K562 (cell line): ENCODE measurements around the gene GKN1. TPM values are rescaled to one million over a fixed set of nuclear protein-coding genes. Genes with fewer than 3 reads are reported as not detected.

Source experiments
- ATAC-seq: fragments of 200-7000 bp; cut with Tn5 transposase; 3 replicates; pipeline ENCODE4 v1.9.1; 2020; ENCODE audit warnings: moderate library complexity
- BruUV-seq: library from RNA; stranded (reverse); fragments of 400-500 nt; replicated peaks from 2 replicates; lab custom pipeline; 2021; lab: Mats Ljungman, UMichigan
- CTCF ChIA-PET: fragments of 300-600 bp; formaldehyde crosslinking; extraction: SDS; loops from one replicate; lab custom pipeline; 2021; ENCODE audit warnings: low intra/inter-chr PET ratio; lab: Yijun Ruan, JAX
- POLR2A ChIA-PET: fragments of 300-600, 350-650 bp; sonication (Branson Sonifier 250); formaldehyde crosslinking; extraction: SDS; loops from one replicate; lab custom pipeline; 2021; ENCODE audit warnings: antibody characterized with exemption, inconsistent platforms; lab: Yijun Ruan, JAX
- DNase-seq, 4 experiments: peaks; one replicate each; pipeline versions ENCODE4 v3.0.0 to v3.0.0-alpha.2; 2011 to 2018; ENCODE audit warnings: low spot score in 3 of 4, mixed read lengths in 3 of 4; ENCODE audit errors: extremely low read depth in 1 of 4
- FAIRE-seq: peaks from 2 replicates; lab custom pipeline; 2011; peaks lifted over from hg19 to GRCh38; lab: Jason Lieb, UNC
- H2AFZ ChIP-seq: 2 replicates; pipeline ENCODE4 v1.6.0; 2011; ENCODE audit warnings: low read depth, low read length, control low read depth, inconsistent platforms
- H3K27ac ChIP-seq: fragments of 200-600 bp; 3 replicates; pipeline ENCODE4 v1.8.0; 2011; ENCODE audit warnings: low read depth, mild to moderate bottlenecking, control low read depth, inconsistent platforms, low read length, moderate library complexity, mixed read lengths; ENCODE audit errors: extremely low read depth
- H3K27me3 ChIP-seq, 2 experiments: fragments of 300-600 bp in 1 of 2; 2 replicates in 1 of 2; 3 replicates in 1 of 2; pipeline versions ENCODE4 v1.6.0 to v1.8.0; 2011; ENCODE audit warnings: inconsistent platforms in 2 of 2, low read length in 2 of 2, mild to moderate bottlenecking in 1 of 2, mixed read lengths in 1 of 2, moderate library complexity in 1 of 2; ENCODE audit not compliant: control insufficient read depth in 2 of 2, insufficient read depth in 2 of 2
- H3K36me3 ChIP-seq: fragments of 300-600 bp; 3 replicates; pipeline ENCODE4 v1.8.0; 2011; ENCODE audit warnings: mild to moderate bottlenecking, low read length, inconsistent platforms; ENCODE audit not compliant: control insufficient read depth, insufficient read depth
- H3K4me1 ChIP-seq, 2 experiments: fragments of 200-600 bp in 1 of 2; replicated peaks in 1 of 2; 2 replicates in 1 of 2; 3 replicates in 1 of 2; pipeline versions ENCODE4 v1.5.1 to v1.8.0; 2011; ENCODE audit warnings: inconsistent platforms in 2 of 2, low read length in 2 of 2, mild to moderate bottlenecking in 1 of 2, mixed read lengths in 1 of 2, moderate library complexity in 1 of 2; ENCODE audit not compliant: control insufficient read depth in 2 of 2, insufficient read depth in 2 of 2
- H3K4me2 ChIP-seq: 2 replicates; pipeline ENCODE4 v1.6.1; 2011; ENCODE audit warnings: low read length, control low read depth, inconsistent platforms, mixed read lengths; ENCODE audit not compliant: insufficient read depth
- H3K4me3 ChIP-seq: fragments of 200-600 bp; sonication (generic), shearing (Covaris generic); 2 replicates; pipeline ENCODE4 v1.5.1; 2016; ENCODE audit warnings: control low read depth, inconsistent platforms
- H3K79me2 ChIP-seq: fragments of 200-600 bp; 3 replicates; pipeline ENCODE4 v1.8.0; 2011; ENCODE audit warnings: low read length, inconsistent platforms; ENCODE audit not compliant: control insufficient read depth, insufficient read depth
- H3K9ac ChIP-seq, 2 experiments: 2 replicates each; pipeline versions ENCODE4 v1.6.0 to v1.6.1; 2011; ENCODE audit warnings: low read depth in 2 of 2, low read length in 2 of 2, control low read depth in 1 of 2, inconsistent platforms in 1 of 2, mild to moderate bottlenecking in 1 of 2, mixed read lengths in 1 of 2; ENCODE audit not compliant: insufficient read depth in 1 of 2
- H3K9me1 ChIP-seq: one replicate; pipeline ENCODE4 v1.6.0; 2011; ENCODE audit warnings: inconsistent platforms, mild to moderate bottlenecking, low read length, moderate library complexity; ENCODE audit not compliant: control insufficient read depth, insufficient read depth
- H3K9me3 ChIP-seq: replicated peaks from 2 replicates; pipeline ENCODE4 v1.5.1; 2011; ENCODE audit warnings: low read depth, low read length, inconsistent platforms; ENCODE audit not compliant: control insufficient read depth, insufficient read depth
- H4K20me1 ChIP-seq: replicated peaks from 2 replicates; pipeline ENCODE4 v1.6.1; 2011; ENCODE audit warnings: low read length, inconsistent platforms, mixed read lengths; ENCODE audit not compliant: control insufficient read depth, insufficient read depth
- BACH1 ChIP-seq: fragments of 200-800 bp; sonication (Bioruptor generic); IDR thresholded peaks from 2 replicates; pipeline ENCODE4 v1.6.1; 2016; ENCODE audit warnings: missing genetic modification characterization, missing compliant biosample characterization
- CEBPG ChIP-seq, 3 experiments: fragments of 200-800 bp in 1 of 3; sonication (Bioruptor generic) in 1 of 3; sonication (generic) in 1 of 3; formaldehyde crosslinking in 1 of 3; IDR thresholded peaks in 2 of 3; conservative IDR thresholded peaks in 1 of 3; 2 replicates each; pipeline versions ENCODE4 v1.6.1 to v1.8.0; 2016 to 2022; ENCODE audit warnings: missing compliant biosample characterization in 2 of 3, missing genetic modification characterization in 2 of 3, mild to moderate bottlenecking in 1 of 3, missing genetic modification reagents in 1 of 3
- EP400 ChIP-seq: fragments of 450-650 bp; IDR thresholded peaks from 2 replicates; pipeline ENCODE4 v1.6.1; 2017; ENCODE audit warnings: antibody characterized with exemption, mild to moderate bottlenecking, moderate library complexity
- HNRNPL ChIP-seq: fragments of 200-400 bp; formaldehyde crosslinking; IDR thresholded peaks from 2 replicates; pipeline ENCODE4 v1.6.1; 2017; ENCODE audit warnings: low read depth, mild to moderate bottlenecking, low read length
- SMAD1 ChIP-seq: fragments of 150-350 bp; IDR thresholded peaks from 2 replicates; pipeline ENCODE4 v1.6.1; 2014; ENCODE audit warnings: low read length, low read depth; ENCODE audit not compliant: partially characterized antibody
- ZNF282 ChIP-seq: sonication (generic); formaldehyde crosslinking; IDR thresholded peaks from 2 replicates; pipeline ENCODE4 v1.8.1; 2023; ENCODE audit warnings: missing genetic modification reagents
- ZNF311 ChIP-seq: fragments of 250-450 bp; sonication (Bioruptor Pico); IDR thresholded peaks from 2 replicates; pipeline ENCODE4 v1.4.0; 2020; ENCODE audit warnings: mild to moderate bottlenecking, moderate library complexity
- WGBS: fragments of 100-300 bp; shearing (Covaris generic); methylation state at CpG from one replicate; pipeline ENCODE4 v1.1.6; 2016; ENCODE audit warnings: low coverage, mixed read lengths; ENCODE audit not compliant: insufficient coverage; ENCODE audit errors: missing lambda C conversion rate; 5-methylcytosine and 5-hydroxymethylcytosine counted together
- in situ Hi-C: fragments of 300-500 bp; cut with MboI; formaldehyde crosslinking; loops from 4 replicates; pipeline ENCODE4 v1.15.0; 2018; ENCODE audit warnings: inconsistent platforms, mixed read lengths
- intact Hi-C: fragments of 100-400 bp; cut with micrococcal nuclease; formaldehyde crosslinking; loops from 2 replicates; pipeline ENCODE4 v1.14.2; 2022
- polyA plus RNA-seq, 8 experiments: library from polyadenylated mRNA; depleted of rRNA in 4 of 8; stranded (reverse) in 5 of 8; unstranded in 3 of 8; fragments of >200 nt; fragmentation: Nextera tagmentation in 2 of 8; fragmentation: Illumina TruSeq in 1 of 8; extraction: Ambion mirVana in 2 of 8; extraction: Trizol in 1 of 8; gene quantifications; 2 replicates each; pipeline versions ENCODE4 v1.2.1 to v1.2.3, GENCODE V29; 2011 to 2014; ENCODE audit warnings: inconsistent platforms in 1 of 8, missing spikeins in 1 of 8
- total RNA-seq, 7 experiments: library from RNA; depleted of rRNA in 6 of 7; stranded (reverse); fragments of >200 nt in 6 of 7; fragmentation: Illumina TruSeq in 2 of 7; extraction: Trizol in 2 of 7; gene quantifications; 2 replicates each; pipeline versions ENCODE4 v1.2.1 to v1.2.3, GENCODE V29; 2011 to 2021; ENCODE audit warnings: low replicate concordance in 1 of 7

The GKN1 gene
- total and polyA plus RNA-seq, 9 of the 15 experiments (the other 6 are each of a cell fraction or from before 2014, with no cell fraction given) = not detected

DNA sequence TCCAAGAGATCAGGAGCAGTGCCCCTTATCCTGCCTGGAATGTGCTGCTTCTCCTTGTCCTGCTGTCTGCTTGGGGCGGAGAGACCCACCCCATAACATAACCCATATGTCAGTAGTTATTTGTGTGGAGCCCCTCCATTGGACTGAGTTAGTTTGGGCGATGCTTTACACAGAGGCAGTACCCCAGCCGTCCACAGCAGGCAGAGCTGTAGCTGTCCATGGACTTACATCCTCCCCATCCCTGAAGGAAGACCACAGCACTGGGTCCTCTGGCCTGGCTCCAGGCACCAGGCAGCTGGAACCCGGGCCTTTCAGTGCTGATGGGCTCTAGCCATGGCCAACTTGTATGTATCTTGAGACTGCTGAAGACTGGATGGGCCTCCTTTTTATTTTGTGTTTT lies 42.0 kb upstream of the GKN1 start:
- no TSS peak for BruUV-seq
- DNase-seq (no peak), FAIRE-seq (no peak), ATAC-seq (peak; percentile 77)
- intact Hi-C loops = no loop called here
- ChIA-PET CTCF (no interaction called here), POLR2A (interaction anchor here (1.0 kb wide), 1 partner anchor 11 kb away, joined by 3 read pairs; no protein-coding TSS in a partner anchor)
- no peaks in the 10 kb centered on the region for H4K20me1 ChIP-seq
- 2% methylated on average over 4 of the region's 4 CpGs for WGBS
- no peak overlapping the region for H3K9ac ChIP-seq
- TF ChIP-seq SMAD1 = no peak
- TF ChIP-seq ZNF311 (CRISPR knock-in tag) = no peak
- no peak for TF ChIP-seq EP400
- TF ChIP-seq CEBPG (CRISPR knock-in tag; IDR thresholded peaks at IDR 0.05) = no peak
- no peak for TF ChIP-seq CEBPG (tag; conservative IDR thresholded peaks at IDR 0.05 in 1 of 2, IDR thresholded peaks at IDR 0.05 in 1 of 2)
- TF ChIP-seq ZNF282 = no peak
- H3K9me3 ChIP-seq = no peaks in the 10 kb centered on the region
- H3K36me3 ChIP-seq = no peaks in the 10 kb centered on the region
- in situ Hi-C loops = no loop called here
- H3K27ac ChIP-seq = no peak overlapping the region
- H3K4me2 ChIP-seq = no peak overlapping the region
- peaks cover 5 to 42% of the 10 kb centered on the region in 2 experiments; a peak in 4 of 5 replicates for H3K27me3 ChIP-seq
- no peaks in the 10 kb centered on the region for H3K79me2 ChIP-seq
- no peak overlapping the region for H3K4me3 ChIP-seq
- no peaks in the 10 kb centered on the region for H3K9me1 ChIP-seq
- no peak overlapping the region for H2AFZ ChIP-seq
- H3K4me1 ChIP-seq = no peaks in the 10 kb centered on the region

DNA sequence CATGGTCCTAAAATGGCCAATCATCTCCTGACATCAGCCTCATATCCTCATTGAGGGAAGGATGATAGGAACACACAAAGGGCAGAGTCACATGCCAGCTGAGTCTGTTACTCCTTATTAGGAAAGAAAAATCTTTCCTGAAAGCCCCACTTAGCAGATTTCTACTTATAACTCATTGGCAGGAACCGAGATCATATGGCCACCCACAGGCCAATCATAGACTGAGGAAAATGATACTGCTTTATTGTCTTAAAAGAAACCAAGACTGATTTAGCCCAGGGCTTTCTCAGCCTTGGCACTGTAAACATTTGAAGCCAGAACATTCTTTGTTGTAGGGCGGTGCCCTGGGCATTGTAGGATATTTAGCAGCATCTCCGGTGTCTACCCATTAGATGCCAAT lies 40.4 kb upstream of the GKN1 start:
- Histone ChIP-seq H3K27me3 (peaks cover 3 to 33% of the 10 kb centered on the region in 2 experiments; a peak in 3 of 5 replicates), H3K79me2 (no peaks in the 10 kb centered on the region), H4K20me1 (no peaks in the 10 kb centered on the region), H2AFZ (no peak overlapping the region), H3K4me1 (no peaks in the 10 kb centered on the region), H3K4me2 (no peak overlapping the region), H3K36me3 (no peaks in the 10 kb centered on the region), H3K4me3 (no peak overlapping the region), H3K9ac (no peak overlapping the region), H3K9me1 (no peaks in the 10 kb centered on the region), H3K9me3 (no peaks in the 10 kb centered on the region), H3K27ac (no peak overlapping the region)
- FAIRE-seq (no peak), DNase-seq (no peak), ATAC-seq (no peak)
- ChIA-PET CTCF (no interaction called here), POLR2A (interaction anchor here (1.2 to 1.5 kb wide), 2 partner anchors 10 to 77 kb away, joined by 3 to 5 read pairs; no protein-coding TSS in a partner anchor)
- no peak for TF ChIP-seq HNRNPL
- TF ChIP-seq BACH1 (tag) = no peak
- in situ Hi-C loops = no loop called here
- 7% methylated on average over 3 of the region's 3 CpGs for WGBS
- intact Hi-C loops = no loop called here
- BruUV-seq = no TSS peak
